Endothelial cell of umbilical vein (primary cell): ENCODE data around the gene AFG1L. TPM values are rescaled to one million over a fixed set of nuclear protein-coding genes. Genes with fewer than 3 reads are reported as not detected.

ENCODE experiments used
- BruUV-seq: library from RNA; stranded (reverse); fragments of 400-500 nt; replicated peaks from 2 replicates; lab custom pipeline; 2021; lab: Mats Ljungman, UMichigan
- CTCF ChIA-PET: fragments of 300-600, 350-600 bp; sonication (Branson Sonifier 250); formaldehyde crosslinking; loops from one replicate; lab custom pipeline; 2021; ENCODE audit warnings: antibody characterized with exemption, inconsistent platforms; lab: Charles Lee
- POLR2A ChIA-PET: fragments of 300-600, 350-600 bp; sonication (Branson Sonifier 250); formaldehyde crosslinking; loops from one replicate; lab custom pipeline; 2021; ENCODE audit warnings: antibody characterized with exemption, inconsistent platforms; lab: Charles Lee
- DNase-seq: peaks from one replicate; pipeline ENCODE4 v3.0.0-alpha.2; 2011; ENCODE audit warnings: low read depth, low spot score
- FAIRE-seq: peaks from 2 replicates; lab custom pipeline; 2011; peaks lifted over from hg19 to GRCh38; lab: Jason Lieb, UNC
- H2AFZ ChIP-seq: 2 replicates; pipeline ENCODE4 v1.6.0; 2012; ENCODE audit warnings: low read depth, low read length, control low read depth, inconsistent platforms
- H3K27ac ChIP-seq: 2 replicates; pipeline ENCODE4 v1.5.1; 2011; ENCODE audit warnings: low read depth, mild to moderate bottlenecking, control low read depth, low read length, moderate library complexity; ENCODE audit not compliant: insufficient read depth
- H3K27me3 ChIP-seq, 2 experiments: 2 replicates each; pipeline versions ENCODE4 v1.6.0 to v1.6.1; 2011; ENCODE audit warnings: low read length in 2 of 2, mixed read lengths in 1 of 2; ENCODE audit not compliant: control insufficient read depth in 2 of 2, insufficient read depth in 2 of 2
- H3K36me3 ChIP-seq, 2 experiments: 2 replicates in 1 of 2; 3 replicates in 1 of 2; pipeline ENCODE4 v1.5.1; 2011; ENCODE audit warnings: low read length in 2 of 2, mild to moderate bottlenecking in 1 of 2, moderate library complexity in 1 of 2; ENCODE audit not compliant: control insufficient read depth in 2 of 2, insufficient read depth in 2 of 2; ENCODE audit errors: extremely low read depth in 1 of 2
- H3K4me1 ChIP-seq: 3 replicates; pipeline ENCODE4 v1.5.1; 2011; ENCODE audit warnings: mild to moderate bottlenecking, low read length; ENCODE audit not compliant: control insufficient read depth, insufficient read depth; ENCODE audit errors: extremely low read depth
- H3K4me2 ChIP-seq: 2 replicates; pipeline ENCODE4 v1.6.1; 2011; ENCODE audit warnings: low read length, control low read depth, mixed read lengths; ENCODE audit not compliant: insufficient read depth
- H3K4me3 ChIP-seq, 3 experiments: fragments of 200-600 bp in 1 of 3; sonication (generic), shearing (Covaris generic) in 1 of 3; replicated peaks in 1 of 3; 2 replicates each; pipeline ENCODE4 v1.5.1; 2011 to 2016; ENCODE audit warnings: control low read depth in 3 of 3, low read length in 3 of 3, mild to moderate bottlenecking in 2 of 3, inconsistent platforms in 1 of 3, low read depth in 1 of 3, moderate library complexity in 1 of 3; ENCODE audit not compliant: insufficient read depth in 1 of 3
- H3K79me2 ChIP-seq: 2 replicates; pipeline ENCODE4 v1.6.0; 2012; ENCODE audit warnings: low read length, inconsistent platforms; ENCODE audit not compliant: control insufficient read depth, insufficient read depth
- H3K9ac ChIP-seq: replicated peaks from 2 replicates; pipeline ENCODE3; 2011; ENCODE audit warnings: low read length, control low read depth; ENCODE audit not compliant: insufficient read depth; ENCODE audit errors: extremely low read depth
- H3K9me1 ChIP-seq: replicated peaks from 3 replicates; pipeline ENCODE4 v1.6.0; 2011; ENCODE audit warnings: mild to moderate bottlenecking, low read length; ENCODE audit not compliant: control insufficient read depth, insufficient read depth; ENCODE audit errors: extremely low read depth
- H3K9me3 ChIP-seq: replicated peaks from 2 replicates; pipeline ENCODE4 v1.5.1; 2012; ENCODE audit warnings: low read length, inconsistent platforms; ENCODE audit not compliant: control insufficient read depth, insufficient read depth
- H4K20me1 ChIP-seq: replicated peaks from 2 replicates; pipeline ENCODE3; 2011; ENCODE audit warnings: mild to moderate bottlenecking, low read length; ENCODE audit not compliant: control insufficient read depth, insufficient read depth; ENCODE audit errors: extremely low read depth
- EZH2 ChIP-seq: IDR thresholded peaks from 2 replicates; pipeline ENCODE4 v1.6.1; 2012; ENCODE audit warnings: borderline replicate concordance, low read depth, mild to moderate bottlenecking, moderate library complexity, low read length, inconsistent platforms; ENCODE audit not compliant: severe bottlenecking
- FOS ChIP-seq: IDR thresholded peaks from 2 replicates; pipeline ENCODE4 v1.6.1; 2011; ENCODE audit warnings: mild to moderate bottlenecking, low read length, moderate library complexity, borderline replicate concordance; ENCODE audit not compliant: insufficient read depth
- GATA2 ChIP-seq: IDR thresholded peaks from 2 replicates; pipeline ENCODE4 v1.7.0; 2011; ENCODE audit warnings: low read depth, mild to moderate bottlenecking, moderate library complexity, mixed read lengths, low read length; ENCODE audit not compliant: insufficient read length, insufficient read depth
- JUN ChIP-seq: IDR thresholded peaks from 2 replicates; pipeline ENCODE4 v1.6.1; 2011; ENCODE audit warnings: borderline replicate concordance, low read depth; ENCODE audit not compliant: insufficient read length, insufficient read depth
- MYC ChIP-seq: IDR thresholded peaks from one replicate; pipeline ENCODE4 v1.6.1; 2011; ENCODE audit warnings: mild to moderate bottlenecking, low read depth, low read length
- POLR2A ChIP-seq: IDR thresholded peaks from 2 replicates; pipeline ENCODE4 v1.6.1; 2012; ENCODE audit warnings: low read depth, mild to moderate bottlenecking, control low read depth, low read length
- POLR2AphosphoS5 ChIP-seq: IDR thresholded peaks from 2 replicates; pipeline ENCODE4 v1.6.1; 2012; ENCODE audit warnings: low read depth, mild to moderate bottlenecking, control low read depth, low read length, moderate library complexity; ENCODE audit not compliant: insufficient read depth
- dilution Hi-C: fragments of 300-500 bp; cut with MboI; formaldehyde crosslinking; loops from one replicate; pipeline ENCODE4 v1.15.0; 2019; ENCODE audit warnings: low sequenced_read_pairs; ENCODE audit not compliant: extremely low pct_ligation_motif_present
- intact Hi-C: fragments of 100-400 bp; cut with micrococcal nuclease; formaldehyde crosslinking; loops from one replicate; pipeline ENCODE4 v1.10.0; 2022
- polyA plus RNA-seq, 4 experiments: library from polyadenylated mRNA; depleted of rRNA in 3 of 4; stranded (reverse) in 3 of 4; unstranded in 1 of 4; fragments of >200 nt; gene quantifications; 2 replicates each; pipeline versions ENCODE4 v1.2.1 to v1.2.3, GENCODE V29; 2011 to 2012; ENCODE audit warnings: missing spikeins in 1 of 4
- total RNA-seq: library from RNA; stranded (reverse); gene quantifications from 2 replicates; pipeline ENCODE4 v1.2.3, GENCODE V29; 2021
- TF ChIP-seq, protein P1 (sequence below): IDR thresholded peaks from 2 replicates; pipeline ENCODE4 v1.6.1; 2011; ENCODE audit not compliant: insufficient read depth, insufficient read length
- TF ChIP-seq, protein P2 (sequence below), 2 donors: IDR thresholded peaks; 1 replicate in 1 of 2; 2 replicates in 1 of 2; pipeline ENCODE4 v1.5.1; 2011; ENCODE audit warnings: low read length in 2 of 2, mild to moderate bottlenecking in 2 of 2, moderate library complexity in 2 of 2, control low read depth in 1 of 2, inconsistent platforms in 1 of 2, low read depth in 1 of 2; ENCODE audit not compliant: insufficient read depth in 1 of 2; ENCODE audit errors: extremely low read depth in 1 of 2

Gene AFG1L
- total and polyA plus RNA-seq, 2 donors (not counting 3 experiments of a cell fraction or from before 2014, with no cell fraction given), result 1.0 to 6.2 TPM

DNA sequence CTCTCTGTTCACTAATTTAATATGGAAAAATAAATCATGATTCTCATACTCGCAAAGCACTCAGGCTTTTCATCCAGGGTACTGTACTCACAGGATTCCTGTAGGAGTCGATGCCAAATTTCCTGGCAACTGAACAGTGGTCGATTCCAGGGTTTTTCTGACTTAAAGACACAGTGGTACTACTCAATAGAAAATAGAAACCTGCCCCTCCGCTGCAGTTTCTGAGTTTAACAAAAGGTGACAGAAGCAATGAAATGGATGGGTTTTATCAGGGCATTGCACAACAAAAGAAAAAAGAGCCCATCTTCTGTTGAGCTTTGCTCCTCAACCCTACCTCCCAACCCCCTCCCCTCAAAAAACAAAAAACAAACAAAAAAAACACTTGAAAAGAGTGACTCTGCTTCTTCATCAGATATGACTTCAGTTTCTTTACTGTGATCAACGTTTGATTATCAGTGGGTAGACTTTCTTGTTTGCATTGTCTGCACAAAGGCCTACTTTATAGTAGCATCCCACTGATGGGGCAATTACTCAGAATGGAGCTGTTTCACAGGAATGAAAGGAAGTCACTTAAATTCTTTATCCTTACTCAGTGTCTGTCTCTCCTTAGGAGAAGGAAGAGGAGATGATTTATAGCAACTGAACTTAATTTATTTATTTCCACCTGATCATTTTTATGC is 169.7 kb downstream of the AFG1L start:
- dilution Hi-C loops (no loop called here), intact Hi-C loops (no loop called here)
- no peak overlapping the region for H3K9ac ChIP-seq
- ChIA-PET CTCF (interaction anchor here (0.7 to 3.1 kb wide), 5 partner anchors 11 to 32 kb away, joined by 3 to 23 read pairs (median 3); no protein-coding TSS in a partner anchor), POLR2A (no interaction called here)
- no peak overlapping the region for H3K4me3 ChIP-seq
- H2AFZ ChIP-seq, result no peak overlapping the region
- no peak for TF ChIP-seq POLR2AphosphoS5
- no peak for TF ChIP-seq FOS
- TF ChIP-seq, protein P1, sequence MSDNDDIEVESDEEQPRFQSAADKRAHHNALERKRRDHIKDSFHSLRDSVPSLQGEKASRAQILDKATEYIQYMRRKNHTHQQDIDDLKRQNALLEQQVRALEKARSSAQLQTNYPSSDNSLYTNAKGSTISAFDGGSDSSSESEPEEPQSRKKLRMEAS, result no peak
- no peak for TF ChIP-seq JUN
- TF ChIP-seq, protein P2, sequence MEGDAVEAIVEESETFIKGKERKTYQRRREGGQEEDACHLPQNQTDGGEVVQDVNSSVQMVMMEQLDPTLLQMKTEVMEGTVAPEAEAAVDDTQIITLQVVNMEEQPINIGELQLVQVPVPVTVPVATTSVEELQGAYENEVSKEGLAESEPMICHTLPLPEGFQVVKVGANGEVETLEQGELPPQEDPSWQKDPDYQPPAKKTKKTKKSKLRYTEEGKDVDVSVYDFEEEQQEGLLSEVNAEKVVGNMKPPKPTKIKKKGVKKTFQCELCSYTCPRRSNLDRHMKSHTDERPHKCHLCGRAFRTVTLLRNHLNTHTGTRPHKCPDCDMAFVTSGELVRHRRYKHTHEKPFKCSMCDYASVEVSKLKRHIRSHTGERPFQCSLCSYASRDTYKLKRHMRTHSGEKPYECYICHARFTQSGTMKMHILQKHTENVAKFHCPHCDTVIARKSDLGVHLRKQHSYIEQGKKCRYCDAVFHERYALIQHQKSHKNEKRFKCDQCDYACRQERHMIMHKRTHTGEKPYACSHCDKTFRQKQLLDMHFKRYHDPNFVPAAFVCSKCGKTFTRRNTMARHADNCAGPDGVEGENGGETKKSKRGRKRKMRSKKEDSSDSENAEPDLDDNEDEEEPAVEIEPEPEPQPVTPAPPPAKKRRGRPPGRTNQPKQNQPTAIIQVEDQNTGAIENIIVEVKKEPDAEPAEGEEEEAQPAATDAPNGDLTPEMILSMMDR (IDR thresholded peaks at IDR 0.05; ENCODE audit: extremely low read depth in 1 of 2, insufficient read depth in 1 of 2, low read depth in 1 of 2, low read length in 2 of 2), result no peak
- TF ChIP-seq MYC, result no peak
- TF ChIP-seq GATA2, result no peak
- TF ChIP-seq EZH2, result no peak
- no peak for TF ChIP-seq POLR2A
- H3K4me1 ChIP-seq, result peaks cover 6% of the 10 kb centered on the region
- H3K79me2 ChIP-seq, result no peaks in the 10 kb centered on the region
- BruUV-seq, result no TSS peak
- no peaks in the 10 kb centered on the region for H3K36me3 ChIP-seq
- no peak overlapping the region for H3K27ac ChIP-seq
- no peaks in the 10 kb centered on the region for H3K9me3 ChIP-seq
- no peak for FAIRE-seq
- no peaks in the 10 kb centered on the region for H3K27me3 ChIP-seq
- H3K9me1 ChIP-seq, result no peaks in the 10 kb centered on the region
- H4K20me1 ChIP-seq, result no peaks in the 10 kb centered on the region
- H3K4me2 ChIP-seq, result no peak overlapping the region
- no peak for DNase-seq
